Measurements from ENCODE around the gene HS3ST6.
"Not testable (repeated sequence)": the region's sequence is repeated elsewhere in the genome, so short reads cannot be mapped to it uniquely, and the experiment has no call there.

The HS3ST6 gene

DNA sequence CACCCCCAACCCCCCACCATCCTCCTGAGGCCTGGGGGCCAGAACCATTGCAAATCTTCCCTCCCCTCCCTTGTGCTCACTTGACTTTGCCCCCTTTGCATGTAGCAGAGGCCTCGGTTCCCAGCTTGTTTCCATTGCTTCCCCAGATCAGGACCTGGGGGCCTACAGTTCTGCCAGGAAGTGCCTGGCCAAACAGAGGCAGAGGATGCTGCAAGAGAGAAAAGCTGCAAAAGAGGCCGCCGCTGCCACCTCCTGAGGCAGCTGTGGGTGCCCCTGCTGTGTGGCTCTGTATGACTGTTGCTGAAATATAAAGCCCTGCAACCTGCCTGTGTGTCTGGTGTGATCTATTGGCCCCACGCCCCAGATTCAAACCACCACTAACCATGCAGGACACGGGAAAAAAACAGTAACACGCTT lies 43.4 kb upstream of the HS3ST6 start:
- no peak for DNase-seq (ENCODE audit: low read depth)
- TF ChIP-seq, protein P1, sequence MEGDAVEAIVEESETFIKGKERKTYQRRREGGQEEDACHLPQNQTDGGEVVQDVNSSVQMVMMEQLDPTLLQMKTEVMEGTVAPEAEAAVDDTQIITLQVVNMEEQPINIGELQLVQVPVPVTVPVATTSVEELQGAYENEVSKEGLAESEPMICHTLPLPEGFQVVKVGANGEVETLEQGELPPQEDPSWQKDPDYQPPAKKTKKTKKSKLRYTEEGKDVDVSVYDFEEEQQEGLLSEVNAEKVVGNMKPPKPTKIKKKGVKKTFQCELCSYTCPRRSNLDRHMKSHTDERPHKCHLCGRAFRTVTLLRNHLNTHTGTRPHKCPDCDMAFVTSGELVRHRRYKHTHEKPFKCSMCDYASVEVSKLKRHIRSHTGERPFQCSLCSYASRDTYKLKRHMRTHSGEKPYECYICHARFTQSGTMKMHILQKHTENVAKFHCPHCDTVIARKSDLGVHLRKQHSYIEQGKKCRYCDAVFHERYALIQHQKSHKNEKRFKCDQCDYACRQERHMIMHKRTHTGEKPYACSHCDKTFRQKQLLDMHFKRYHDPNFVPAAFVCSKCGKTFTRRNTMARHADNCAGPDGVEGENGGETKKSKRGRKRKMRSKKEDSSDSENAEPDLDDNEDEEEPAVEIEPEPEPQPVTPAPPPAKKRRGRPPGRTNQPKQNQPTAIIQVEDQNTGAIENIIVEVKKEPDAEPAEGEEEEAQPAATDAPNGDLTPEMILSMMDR (IDR thresholded peaks at IDR 0.05; ENCODE audit: control insufficient read depth, extremely low read depth, insufficient read depth), result no peak
- H3K4me3 ChIP-seq (ENCODE audit: low read depth, low read length), result no peak overlapping the region

DNA sequence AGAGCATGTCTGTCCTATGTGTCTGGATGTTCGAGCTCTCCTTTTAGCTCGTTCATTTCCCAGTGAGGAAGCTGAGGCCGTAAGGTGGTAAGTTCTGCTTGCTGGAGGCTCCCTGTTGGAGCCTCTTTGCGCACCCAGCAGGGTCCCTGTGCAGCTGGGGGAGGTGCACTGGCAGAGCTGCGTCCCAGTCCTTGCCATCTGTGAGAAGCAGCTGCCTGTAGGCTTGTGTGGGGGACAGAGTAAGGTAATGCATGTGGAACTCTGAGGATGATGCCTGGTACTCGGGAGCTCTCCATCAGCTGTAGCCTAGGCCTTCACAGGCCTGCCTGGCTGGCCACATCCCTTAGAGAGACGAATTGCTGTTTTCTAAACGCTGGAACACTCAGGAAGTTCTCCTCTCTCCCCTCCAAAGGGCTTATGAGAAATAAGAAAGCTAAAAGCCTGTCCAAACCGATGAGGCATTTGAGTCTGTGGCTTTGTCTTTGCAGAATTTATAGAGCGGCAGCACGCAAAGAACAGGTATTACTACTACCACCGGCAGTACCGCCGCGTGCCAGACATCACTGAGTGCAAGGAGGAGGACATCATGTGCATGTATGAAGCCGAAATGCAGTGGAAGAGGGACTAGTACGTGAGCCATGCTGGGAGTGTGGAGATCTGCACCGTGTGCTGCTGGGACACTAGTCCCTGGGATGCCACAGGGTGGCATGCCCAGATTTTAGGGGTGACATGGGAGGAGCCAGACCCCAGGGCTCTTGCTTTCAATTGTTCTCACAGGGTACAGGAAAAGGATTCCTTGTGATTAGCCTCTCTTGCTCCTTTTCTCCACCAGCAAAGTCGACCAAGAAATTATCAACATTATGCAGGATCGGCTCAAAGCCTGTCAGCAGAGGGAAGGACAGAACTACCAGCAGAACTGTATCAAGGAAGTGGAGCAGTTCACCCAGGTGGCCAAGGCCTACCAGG lies 42.7 kb upstream of the HS3ST6 start:
- DNase-seq (ENCODE audit: low read depth), result no peak
- TF ChIP-seq, protein P1 (IDR thresholded peaks at IDR 0.05; ENCODE audit: control insufficient read depth, extremely low read depth, insufficient read depth), result no peak
- H3K4me3 ChIP-seq (ENCODE audit: low read depth, low read length), result peak overlapping the region; percentile 88

DNA sequence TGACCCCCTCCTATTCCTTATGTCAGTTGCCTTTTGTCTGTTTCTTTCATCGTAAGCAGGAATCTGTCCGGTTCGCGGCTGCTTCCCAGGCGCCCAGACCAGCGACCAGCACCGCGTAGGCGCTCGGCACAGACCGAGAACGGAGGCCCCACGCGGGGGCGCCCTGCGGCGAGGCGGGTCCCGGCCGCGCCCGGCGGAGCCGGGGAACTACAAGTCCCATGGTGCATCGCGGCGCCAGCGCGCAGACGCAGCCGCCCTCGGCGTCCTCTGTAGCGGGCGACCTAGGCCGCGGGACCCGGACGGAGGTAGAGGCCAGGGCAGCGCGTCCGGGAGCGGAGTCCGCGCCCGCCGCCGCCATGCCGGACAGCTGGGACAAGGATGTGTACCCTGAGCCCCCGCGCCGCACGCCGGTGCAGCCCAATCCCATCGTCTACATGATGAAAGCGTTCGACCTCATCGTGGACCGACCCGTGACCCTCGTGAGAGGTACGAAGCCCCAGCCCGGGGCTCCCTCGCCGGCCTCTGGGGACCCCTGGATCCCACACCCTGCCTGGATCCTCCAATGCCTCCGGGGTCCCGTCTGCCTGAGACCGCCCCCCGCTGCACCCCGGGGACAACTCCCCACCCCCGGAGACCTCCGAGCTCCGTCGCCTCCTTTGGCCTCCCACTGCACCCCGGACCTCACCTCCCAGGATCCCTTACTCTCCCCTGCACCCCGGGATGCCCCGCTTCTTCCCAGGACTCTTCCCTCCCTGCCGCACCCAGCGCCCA lies 41.2 kb upstream of the HS3ST6 start, which contains the start of gene NDUFB10:
NDUFB10 (plus strand) TSS at position 270 of the 771 bp plus-strand sequence; CDS start at position 357, 87 bp downstream.
- TF ChIP-seq, protein P1 (IDR thresholded peaks at IDR 0.05; ENCODE audit: control insufficient read depth, extremely low read depth, insufficient read depth), result peak; percentile 85
- peak within 1 kb of the TSS; percentile 88 for H3K4me3 ChIP-seq (ENCODE audit: low read depth, low read length)
- peak; percentile 77 for DNase-seq (ENCODE audit: low read depth)

DNA sequence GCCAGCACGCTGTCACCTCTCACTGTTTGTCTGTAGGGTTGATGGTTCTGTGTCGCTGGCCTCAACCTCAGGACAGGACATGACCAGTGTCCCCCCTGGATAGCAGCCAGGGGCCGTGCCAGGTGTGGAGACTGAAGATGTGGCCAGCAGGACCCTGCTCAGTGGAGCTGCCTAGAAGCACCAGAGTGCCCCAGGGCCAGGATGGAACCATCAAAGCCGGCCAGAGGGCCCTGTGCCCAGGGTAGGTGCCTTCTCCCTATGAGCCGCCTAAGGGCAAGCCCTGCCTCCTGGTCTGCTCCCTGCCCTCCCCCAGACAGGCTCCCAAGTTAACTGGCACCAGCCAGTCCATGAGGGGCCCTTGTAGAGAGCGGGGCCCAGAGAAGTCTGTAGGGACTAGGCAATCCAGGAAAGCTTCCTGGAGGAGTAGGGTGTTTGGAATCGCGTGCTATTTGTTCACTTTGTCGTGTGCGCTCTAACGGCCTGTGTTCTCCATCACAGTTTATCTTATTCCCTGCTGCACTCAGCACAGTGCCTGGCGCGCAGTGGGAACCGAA lies 40.6 kb upstream of the HS3ST6 start:
- TF ChIP-seq, protein P1 (IDR thresholded peaks at IDR 0.05; ENCODE audit: control insufficient read depth, extremely low read depth, insufficient read depth), result no peak
- DNase-seq (ENCODE audit: low read depth), result no peak
- no peak overlapping the region; the same call in 1 of the 2 replicates for H3K4me3 ChIP-seq (ENCODE audit: low read depth, low read length)

DNA sequence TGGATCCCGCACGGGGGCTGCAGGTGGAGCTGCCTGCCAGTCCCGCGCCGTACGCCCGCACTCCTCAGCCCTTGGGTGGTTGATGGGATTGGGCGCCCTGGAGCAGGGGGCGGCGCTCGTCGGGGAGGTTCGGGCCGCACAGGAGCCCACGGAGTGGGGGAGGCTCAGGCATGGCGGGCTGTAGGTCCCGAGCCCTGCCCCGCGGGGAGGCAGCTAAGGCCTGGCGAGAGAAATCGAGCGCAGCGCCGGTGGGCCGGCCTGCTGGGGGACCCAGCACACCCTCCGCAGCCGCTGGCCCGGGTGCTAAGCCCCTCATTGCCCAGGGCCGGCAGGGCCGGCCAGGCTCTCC lies 39.9 kb upstream of the HS3ST6 start:
- not testable (repeated sequence) for DNase-seq (ENCODE audit: low read depth); H3K4me3 ChIP-seq (ENCODE audit: low read depth, low read length)

DNA sequence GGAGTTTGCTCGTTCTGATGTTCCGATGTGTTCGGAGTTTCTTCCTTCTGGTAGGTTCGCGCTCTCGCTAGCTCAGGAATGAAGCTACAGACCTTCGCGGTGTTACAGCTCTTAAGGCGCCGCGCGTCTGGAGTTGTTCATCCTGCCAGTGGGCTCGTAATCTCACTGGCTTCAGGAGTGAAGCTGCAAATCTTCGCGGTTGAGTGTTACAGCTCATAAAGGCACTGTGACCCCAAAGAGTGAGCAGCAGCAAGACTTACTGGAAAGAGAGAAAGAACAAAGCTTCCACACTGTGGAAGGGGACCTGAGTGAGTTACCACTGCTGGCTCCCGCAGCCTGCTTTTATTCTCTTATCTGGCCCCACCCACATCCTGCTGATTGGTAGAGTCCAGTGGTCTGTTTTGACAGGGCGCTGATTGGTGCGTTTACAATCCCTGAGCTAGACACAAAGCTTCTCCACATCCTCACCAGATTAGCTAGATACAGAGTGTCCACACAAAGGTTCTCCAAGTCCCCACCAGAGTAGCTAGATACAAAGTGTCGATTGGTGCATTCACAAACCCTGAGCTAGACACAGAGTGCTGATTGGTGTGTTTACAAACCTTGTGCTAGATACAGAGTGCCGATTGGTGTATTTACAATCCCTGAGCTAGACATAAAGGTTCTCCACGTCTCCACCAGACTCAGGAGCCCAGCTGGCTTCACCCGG lies 39.4 kb upstream of the HS3ST6 start:
- DNase-seq (ENCODE audit: low read depth); H3K4me3 ChIP-seq (ENCODE audit: low read depth, low read length): not testable (repeated sequence)

DNA sequence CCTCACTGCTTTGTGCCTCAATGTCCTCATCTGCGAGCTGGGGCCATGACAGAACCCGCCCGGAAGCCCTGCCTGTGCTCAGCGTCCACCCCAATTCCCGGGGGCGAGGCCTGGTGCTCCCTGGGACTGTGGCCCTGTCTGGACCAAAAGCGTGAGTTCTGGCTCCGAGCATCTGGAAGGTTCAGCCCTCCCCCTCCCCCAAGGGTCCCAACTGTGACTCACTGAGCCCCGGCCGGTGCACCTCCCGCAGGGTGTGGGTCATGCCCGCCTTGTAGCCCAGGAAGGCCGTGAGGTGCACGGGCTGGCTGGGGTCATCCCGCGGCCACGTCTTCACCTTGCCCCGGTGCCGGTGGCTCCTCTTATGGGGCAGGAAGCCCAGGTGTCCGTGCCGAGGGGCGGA lies 35.5 kb upstream of the HS3ST6 start:
- no peak for DNase-seq (ENCODE audit: low read depth)
- TF ChIP-seq, protein P1 (IDR thresholded peaks at IDR 0.05; ENCODE audit: control insufficient read depth, extremely low read depth, insufficient read depth), result no peak
- no peak overlapping the region for H3K4me3 ChIP-seq (ENCODE audit: low read depth, low read length)
